AG20443 (cell line): Measurements from ENCODE around the gene PGRMC2.

Experiments used
- DNase-seq: peaks from one replicate; pipeline ENCODE4 v3.0.0; 2012; ENCODE audit warnings: low spot score, mixed read lengths

PGRMC2 gene

GRCh38 chr4:128287141-128287870 is at the start of gene PGRMC2:
TSS of gene PGRMC2 (minus strand) at chr4:128287813. CDS start at chr4:128287790, 23 bp downstream.
- DNase-seq = no peak

GRCh38 chr4:128335541-128335940 is 47.9 kb upstream of the PGRMC2 start:
- no peak for DNase-seq

- no peak for DNase-seq
Measured at GRCh38 chr4:128334256-128334655, 46.6 kb upstream of the PGRMC2 start.

- DNase-seq = no peak
Measured at GRCh38 chr4:128333309-128334018, 45.9 kb upstream of the PGRMC2 start.

- DNase-seq = peak; percentile 18
Measured at GRCh38 chr4:128332081-128332480, 44.5 kb upstream of the PGRMC2 start.

GRCh38 chr4:128329638-128330037 is 42.0 kb upstream of the PGRMC2 start:
- DNase-seq = no peak

- DNase-seq = no peak
Measured at GRCh38 chr4:128328106-128328505, 40.5 kb upstream of the PGRMC2 start.

GRCh38 chr4:128323401-128323800 is 35.8 kb upstream of the PGRMC2 start:
- no peak for DNase-seq

GRCh38 chr4:128322986-128323385 is 35.4 kb upstream of the PGRMC2 start:
- DNase-seq = peak; percentile 78

- DNase-seq = no peak
Measured at GRCh38 chr4:128322311-128322710, 34.7 kb upstream of the PGRMC2 start.

- DNase-seq = no peak
Measured at GRCh38 chr4:128320656-128321055, 33.0 kb upstream of the PGRMC2 start.

GRCh38 chr4:128315756-128316520 is 28.3 kb upstream of the PGRMC2 start:
- DNase-seq = no peak

GRCh38 chr4:128311659-128312403 is 24.2 kb upstream of the PGRMC2 start:
- no peak for DNase-seq

- DNase-seq = peak; percentile 13
Measured at GRCh38 chr4:128310266-128310697, 22.7 kb upstream of the PGRMC2 start.

GRCh38 chr4:128309585-128309984 is 22.0 kb upstream of the PGRMC2 start:
- no peak for DNase-seq

GRCh38 chr4:128308986-128309385 is 21.4 kb upstream of the PGRMC2 start:
- no peak for DNase-seq

- no peak for DNase-seq
Measured at GRCh38 chr4:128307123-128307571, 19.5 kb upstream of the PGRMC2 start.

- DNase-seq = no peak
Measured at GRCh38 chr4:128305942-128306341, 18.3 kb upstream of the PGRMC2 start.

- no peak for DNase-seq
Measured at GRCh38 chr4:128303986-128304385, 16.4 kb upstream of the PGRMC2 start.

GRCh38 chr4:128303405-128303785 is 15.8 kb upstream of the PGRMC2 start:
- no peak for DNase-seq

- DNase-seq = no peak
Measured at GRCh38 chr4:128301979-128302378, 14.4 kb upstream of the PGRMC2 start.

GRCh38 chr4:128299848-128300247 is 12.2 kb upstream of the PGRMC2 start:
- no peak for DNase-seq
